ENCODE results near the gene SEPTIN5.

The SEPTIN5 gene

DNA sequence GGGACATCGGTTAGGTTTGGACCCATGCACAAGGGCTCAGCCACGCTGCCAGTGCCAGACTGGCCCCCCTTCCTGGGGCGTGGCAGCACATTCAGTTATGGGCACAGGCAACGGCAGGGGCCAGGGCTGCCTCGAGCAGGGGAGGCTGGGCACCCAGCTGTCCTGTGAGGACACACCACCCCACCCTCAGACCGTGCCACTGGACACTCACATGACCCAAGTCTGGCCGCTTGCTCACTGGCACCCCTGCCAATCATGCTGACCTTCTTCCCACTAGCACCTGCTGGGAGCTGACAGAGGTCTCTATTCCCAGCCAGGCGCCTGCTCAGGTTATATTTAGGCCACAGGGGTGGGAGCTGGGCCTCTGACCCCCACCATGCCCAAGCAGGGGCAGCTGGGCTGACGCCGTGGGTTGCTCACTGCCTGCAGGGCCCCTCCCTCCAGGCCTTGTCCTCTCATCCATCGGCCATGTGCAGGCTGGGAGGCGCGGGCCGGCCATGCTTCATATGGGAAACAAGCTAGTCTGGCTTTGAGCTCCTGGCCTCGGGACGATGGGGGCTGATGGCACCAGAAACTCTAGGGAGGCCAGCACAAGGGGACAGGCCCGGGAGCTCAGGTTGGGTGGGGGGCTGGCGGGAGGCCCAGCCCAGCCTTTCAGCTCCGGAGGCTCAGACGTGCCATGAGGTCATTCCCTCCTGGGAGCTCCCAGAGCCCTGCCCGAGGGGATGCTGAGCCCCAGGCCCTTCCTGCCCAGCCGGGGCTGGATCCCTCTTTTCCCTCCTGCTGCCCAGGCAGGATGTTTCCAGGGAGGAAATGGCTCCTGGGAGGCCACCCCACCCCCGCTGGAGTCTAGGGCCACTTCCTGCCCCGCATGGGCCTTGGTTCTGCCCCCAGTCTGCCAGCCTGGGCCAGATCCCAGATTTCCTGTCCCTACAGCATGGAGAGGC, 31.1 kb downstream of the SEPTIN5 start:
- peak in 1 of 58 donors; percentile 8 for DNase-seq

DNA sequence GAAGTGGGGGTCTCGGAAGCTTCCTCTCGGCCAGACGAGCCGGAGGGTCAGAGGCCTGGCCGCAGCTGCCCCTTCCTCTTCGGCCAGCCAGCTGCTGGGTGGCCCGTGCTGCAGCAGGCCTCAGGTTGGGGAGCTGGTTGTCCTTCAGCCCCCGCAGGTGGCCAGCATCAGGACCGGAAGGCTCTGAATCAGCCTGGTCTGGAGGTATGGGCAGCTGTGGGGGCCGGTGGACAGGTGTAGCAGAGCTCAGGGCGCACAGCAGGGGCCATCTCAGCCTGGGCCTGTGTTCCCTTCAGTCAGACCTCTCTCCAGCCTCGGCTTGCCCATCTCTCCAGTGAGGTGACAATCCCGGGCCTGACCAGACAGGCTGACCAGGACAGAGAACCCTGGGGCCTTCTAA, 32.4 kb downstream of the SEPTIN5 start:
- DNase-seq, result no peak

DNA sequence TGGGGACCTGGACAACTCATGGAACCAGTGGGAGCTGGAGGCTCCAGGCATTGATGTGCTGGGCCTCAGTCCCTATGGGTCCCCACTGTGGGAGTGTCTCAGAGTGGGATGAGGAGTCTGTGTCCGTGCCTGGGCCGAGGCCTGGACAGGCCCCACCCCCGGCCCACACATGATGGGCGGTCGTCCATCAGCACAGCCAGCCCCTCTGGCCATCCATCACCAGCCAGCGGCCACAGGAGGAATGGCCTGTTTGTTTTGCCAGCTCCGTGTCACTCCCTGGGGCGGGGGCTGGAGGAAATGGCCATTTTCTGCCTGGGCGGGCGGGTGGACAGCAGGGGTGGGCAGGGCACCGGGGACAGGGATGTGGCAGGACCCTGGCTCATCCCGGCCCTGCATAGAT, 33.2 kb downstream of the SEPTIN5 start:
- no peak for DNase-seq

DNA sequence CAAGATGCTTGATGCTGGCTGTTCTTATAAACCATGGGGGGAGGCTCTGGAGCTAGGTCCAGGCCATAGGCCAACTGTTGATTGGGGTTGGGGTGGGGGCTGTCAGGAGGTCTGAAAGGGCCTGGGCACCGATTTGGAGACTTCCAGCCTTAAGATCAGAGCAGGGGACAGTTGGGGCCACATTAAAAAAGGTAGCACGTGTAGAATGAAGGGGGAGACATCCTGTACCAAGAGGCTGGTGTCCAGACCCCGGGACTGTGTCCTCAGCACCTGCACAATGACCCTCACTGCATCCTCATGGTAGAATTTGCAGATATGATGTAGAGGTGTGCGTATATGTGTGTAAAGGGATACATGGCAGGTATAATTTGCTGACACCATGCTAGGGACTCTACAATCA, 33.8 kb downstream of the SEPTIN5 start:
- no peak for DNase-seq

DNA sequence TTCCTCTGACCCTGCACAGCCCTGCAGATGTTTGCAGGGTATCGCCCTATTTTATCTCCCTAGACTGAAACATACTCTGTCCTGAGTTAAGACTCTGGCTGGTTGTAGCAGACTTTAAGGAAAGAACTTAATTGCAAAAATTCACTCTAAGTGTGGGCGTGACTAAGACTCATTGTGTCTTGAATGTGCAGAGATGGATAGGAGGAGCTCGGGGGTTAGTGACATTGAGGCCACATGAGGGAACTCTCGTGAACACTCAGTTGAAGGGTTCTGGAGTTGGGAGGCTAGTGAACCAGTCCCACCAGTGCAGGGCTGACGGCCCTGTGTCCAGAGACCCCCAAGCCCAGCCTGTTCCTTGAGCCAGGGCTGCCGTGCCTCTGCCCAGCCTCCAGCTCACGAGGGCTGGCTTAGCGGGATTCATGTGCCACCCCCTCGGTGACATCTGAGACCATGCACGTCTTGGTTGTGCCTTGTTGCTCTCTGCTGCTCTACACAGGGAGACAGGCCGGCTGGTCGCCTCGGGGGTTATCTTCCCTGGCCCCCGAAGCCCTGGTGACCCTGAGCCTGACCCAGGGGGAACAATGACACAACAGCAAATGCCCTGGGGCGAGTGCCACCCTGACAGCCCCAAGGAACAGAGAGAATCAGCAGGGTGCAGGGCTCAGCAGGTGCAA, 34.8 kb downstream of the SEPTIN5 start:
- DNase-seq, result no peak

DNA sequence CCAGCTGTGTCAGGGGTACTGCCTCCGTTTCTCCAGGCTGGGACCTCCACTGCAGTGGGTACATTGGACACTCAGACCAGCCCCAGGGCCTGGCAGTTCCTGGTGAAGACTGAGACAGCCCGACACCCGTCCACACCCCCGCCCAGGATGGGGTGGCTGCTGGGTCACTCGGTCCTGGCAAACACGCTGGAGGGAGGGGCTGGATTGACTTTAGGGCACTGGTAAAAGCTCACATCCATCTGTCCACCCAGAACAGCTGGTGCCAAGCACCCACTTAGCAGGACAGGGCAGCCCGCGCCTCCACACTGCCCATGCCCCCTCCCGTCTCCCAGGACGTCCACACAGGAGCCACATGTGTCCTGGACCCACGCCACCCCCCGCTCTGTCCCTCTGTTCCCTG, 35.6 kb downstream of the SEPTIN5 start:
- no peak for DNase-seq

DNA sequence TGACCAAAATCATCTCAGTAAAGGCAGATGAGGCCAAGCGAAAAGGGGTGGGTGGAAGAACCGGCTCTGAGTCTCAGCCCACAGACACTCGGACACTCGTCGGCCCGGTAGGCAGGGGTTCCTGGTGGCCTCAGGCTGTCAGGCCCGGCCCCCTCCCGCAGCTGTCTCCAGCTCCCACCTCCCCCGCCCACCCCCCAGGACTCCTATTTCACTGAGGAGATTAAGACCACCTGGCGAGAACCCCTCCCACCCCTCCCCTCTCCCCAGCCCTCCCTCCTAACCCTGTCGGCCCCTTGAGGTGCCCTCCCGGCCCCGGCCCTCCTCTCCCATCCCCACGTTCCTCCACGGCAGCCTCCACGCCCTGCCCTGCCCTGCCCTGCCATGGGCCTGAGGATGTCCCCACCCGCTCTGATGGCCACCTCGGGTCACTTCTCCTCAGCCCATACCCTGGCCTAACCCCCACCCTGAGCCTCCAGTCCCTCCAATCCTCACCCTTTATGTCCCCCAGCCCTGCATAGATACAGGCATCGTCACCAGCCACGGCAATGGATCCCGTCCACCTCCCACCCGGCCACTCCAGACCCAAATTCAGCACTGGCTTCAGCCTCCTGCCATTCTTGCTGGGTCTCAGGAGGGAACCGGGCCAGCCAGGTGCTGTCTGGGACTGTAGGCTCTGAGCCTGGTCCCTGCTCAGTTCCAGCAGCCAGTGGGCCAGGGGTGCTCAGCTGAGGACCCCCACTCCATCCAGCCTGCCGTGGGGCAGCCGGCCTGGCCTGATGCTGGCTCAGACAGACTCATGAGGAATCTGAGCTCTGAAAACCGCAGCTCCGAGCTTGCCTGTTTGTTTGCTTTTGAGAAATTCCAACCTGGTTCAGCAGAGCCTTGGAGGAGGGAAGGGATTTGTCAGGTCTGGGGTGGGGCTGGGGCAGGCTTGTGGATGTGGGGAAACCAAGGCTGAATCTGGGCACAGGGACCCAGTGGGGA, 36.5 kb downstream of the SEPTIN5 start:
- no peak for DNase-seq

DNA sequence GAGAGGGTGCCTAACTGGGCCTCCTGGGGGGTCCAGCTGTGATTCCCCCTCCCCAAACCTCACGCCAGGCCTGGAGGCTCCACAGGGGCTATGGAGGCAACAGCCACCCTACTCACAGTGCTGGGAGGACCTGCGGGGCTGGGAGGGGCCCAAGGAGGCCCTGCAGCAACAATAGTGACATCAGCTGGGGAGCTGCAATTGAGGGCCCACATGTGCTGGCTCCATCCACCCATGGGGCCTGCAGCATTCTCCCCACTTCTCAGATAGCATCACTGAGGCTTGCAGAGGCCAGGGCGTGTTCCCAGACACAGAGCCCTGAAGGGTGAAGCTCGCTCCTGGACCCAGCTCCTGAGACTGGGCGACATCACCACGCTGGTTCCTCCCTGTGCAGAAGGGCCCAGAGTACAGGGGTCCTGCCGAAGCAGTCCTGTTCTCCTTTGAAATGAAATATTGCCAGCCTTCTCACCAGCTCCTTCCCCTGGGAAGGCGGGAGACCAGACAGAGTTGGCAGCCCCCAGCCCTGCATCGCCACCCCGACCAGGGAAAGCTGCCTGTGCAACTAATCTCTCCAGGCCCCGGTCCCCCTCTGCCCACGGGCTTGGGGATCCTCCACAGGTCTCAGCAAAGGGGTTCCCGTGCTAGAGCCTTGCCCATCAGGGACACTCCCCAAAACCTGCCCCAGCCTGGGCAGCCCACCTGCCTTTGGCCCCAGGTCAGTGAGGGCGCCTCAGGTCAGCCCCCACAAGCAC, 37.4 kb downstream of the SEPTIN5 start:
- DNase-seq, result no peak

DNA sequence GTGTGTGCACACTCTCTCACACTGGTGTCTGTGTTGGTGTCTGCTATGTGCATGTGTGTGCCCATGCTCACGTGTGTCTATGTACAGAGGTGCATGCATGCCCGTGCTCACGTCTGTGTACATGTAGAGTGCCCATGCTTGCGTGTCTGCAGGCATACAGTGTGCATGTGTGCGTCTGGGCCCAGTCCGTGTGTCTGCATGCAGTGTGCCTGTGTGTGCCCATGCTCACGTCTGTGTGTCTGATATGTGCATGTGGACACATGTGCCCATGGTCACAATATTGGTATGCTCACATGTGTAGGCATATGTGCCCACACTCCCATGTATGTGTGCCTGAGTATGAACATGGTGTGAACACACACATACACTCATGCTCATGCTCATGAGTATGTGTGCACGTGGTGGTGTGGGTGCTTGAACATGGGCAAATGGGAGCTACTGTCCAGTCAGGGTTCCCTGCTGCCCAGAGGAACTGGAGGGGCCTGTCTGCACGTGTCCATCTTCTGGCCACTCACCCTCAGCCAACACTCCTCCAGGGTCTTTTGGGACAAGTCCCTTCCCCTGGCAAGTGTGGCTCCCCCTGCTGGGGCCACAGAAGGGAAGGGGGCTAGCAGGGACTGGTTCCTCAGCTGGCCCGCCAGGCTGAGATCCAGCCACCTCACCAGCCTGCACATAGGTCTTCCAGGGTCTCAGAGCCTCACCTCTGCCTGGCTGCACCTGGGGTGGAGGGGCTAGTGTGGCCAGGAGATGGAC, 39.0 kb downstream of the SEPTIN5 start:
- no peak for DNase-seq

DNA sequence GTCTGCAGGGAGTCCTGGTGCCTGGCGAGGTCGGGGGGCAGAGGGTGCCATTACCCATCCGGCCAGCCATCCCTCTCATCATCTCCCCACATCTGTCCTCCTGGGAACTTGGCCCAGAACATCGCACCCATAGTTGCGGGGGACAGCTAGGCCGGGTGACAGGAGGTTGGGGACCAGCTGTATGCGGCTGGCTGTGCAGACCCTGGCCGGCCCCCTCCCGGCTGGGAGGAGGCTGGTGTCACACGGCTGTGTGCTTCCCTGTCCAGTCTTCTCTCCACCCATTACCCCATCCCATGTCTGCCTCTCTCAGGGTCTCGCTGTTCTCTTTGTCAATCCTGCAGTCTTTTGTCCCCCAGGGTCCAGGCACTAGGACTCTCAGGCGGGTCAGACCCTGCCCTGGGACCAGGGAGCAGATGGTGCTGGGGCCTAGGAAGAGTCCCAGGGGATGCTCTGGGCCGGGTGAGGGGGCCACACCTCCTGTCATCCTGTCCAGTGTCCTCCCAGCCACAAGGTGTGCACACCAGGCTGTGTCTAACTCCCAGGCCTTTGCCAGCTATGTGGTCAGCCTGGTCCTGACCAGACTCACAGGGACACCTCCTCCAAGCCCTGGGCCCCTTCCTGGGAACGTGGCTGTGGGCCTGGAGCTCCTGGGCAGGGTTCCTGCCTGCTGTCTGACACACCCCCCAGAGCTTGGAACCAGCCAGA, 39.8 kb downstream of the SEPTIN5 start:
- no peak for DNase-seq

DNA sequence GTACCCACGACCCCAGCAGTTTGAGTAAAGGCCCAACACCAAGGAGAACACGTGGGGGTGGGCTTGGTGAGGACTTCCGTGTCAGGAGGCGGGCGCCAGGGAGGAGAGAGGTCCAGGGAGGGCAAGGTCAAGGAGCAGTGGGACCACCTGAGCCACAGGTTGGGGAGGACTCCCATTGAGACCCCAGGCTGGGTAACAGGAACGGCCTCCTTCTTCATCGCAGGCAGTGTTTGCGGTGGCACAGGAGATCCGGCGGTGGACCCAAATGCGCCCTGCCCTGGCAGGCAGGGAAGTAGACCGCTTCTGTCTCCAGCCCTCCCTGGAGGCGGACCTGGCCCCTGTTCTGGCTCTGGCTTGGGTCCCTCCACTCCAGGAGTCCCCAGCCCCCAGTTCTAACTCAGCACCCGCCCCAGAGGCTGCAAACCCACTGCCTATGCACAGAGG, 40.4 kb downstream of the SEPTIN5 start:
- DNase-seq, result no peak

DNA sequence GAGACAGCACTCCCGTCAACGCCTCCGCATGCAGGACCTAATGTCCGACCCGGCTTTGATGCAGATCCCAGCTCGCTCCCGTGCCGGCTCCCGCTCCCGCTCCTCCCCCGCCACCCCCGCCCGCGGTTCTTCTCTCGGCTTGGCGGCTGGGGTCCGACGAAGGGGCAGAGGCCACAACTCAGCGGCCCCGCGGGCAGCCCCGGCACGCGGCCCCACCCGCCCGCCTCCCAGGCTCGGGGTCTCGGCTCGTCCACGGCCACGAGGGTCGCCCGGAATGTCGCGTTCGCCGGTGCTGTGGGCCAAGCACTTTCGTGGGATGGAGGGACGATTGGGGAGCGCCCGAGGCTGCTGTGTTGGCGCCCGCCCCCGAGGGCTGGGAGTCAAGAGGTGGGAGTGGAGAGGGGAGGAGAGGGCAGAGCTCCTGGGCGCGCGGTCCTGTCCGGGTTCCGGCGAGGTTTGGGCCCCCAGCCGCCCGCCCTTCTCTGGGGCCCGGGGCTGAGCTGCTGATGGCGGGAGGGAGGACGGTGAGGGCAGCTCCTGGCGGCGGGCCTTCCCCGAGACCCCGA, 40.9 kb downstream of the SEPTIN5 start:
- DNase-seq, result no peak

DNA sequence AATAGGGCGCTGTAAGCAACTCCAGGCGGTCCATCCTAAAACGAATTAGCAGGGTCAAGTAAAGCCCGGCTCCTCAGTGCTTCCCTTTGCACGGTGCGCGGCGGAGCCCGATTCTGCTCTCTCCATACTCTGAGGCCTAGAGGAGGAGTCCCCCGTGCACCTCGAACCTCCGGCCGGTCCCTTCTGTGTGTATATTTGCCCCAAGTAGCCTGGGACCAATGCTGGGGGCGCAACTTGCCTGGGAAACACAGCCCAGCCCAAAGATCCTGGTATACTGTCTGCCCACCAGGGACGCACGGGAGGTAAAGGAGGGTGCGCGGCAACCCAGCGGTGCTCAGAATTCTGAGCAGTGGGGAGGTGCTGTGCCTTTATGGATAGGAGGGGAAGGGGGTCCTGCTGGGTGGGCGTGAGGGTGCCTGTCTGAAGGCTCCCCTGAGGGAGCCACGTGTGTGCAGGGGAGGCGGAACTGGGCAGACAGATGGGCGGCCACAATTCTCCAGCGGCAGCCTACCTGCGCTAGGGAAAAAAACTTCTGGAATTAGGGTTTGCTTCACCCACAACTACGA, 41.5 kb downstream of the SEPTIN5 start:
- no peak for DNase-seq

DNA sequence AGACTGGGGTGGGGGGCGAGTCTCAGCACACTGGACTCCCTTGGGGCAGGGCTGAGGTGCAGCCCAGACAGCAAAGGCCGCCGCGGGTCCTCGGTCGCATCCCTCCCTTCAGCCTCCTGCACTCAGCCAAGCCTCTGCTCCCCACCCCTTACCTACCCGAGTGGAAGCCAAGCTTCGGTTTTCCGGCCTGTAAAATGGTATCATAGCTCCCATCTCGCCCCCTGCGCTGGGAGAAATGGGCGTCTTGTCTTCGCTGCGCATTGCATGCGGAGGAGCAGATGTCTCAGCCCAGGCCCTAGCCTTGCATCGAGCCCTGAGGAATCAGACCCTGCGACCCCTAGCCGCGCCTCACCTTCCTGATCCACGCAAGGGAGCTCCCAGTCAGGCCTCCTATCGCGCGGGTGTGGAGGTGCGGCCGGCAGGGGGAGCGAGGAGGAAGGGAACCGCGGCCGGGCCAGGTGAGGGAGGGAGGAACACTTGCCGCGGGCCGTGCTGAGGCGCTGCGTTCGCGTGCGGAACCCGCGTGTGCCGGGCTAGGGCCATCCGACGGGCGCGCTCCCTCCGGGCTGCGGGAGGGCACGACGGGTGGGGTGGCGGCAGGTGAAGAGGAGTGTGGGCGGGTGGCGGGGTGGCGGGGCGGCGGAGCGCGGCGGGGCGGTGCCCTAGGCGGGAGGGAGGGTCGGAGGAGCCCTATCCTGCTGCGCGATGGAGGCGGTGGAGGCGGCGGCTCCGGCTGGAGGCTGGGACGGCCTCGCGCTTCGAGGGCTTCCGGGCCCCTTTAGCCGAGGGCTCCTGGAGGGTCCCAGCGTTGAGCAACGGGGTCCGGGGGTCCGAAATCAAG, 42.2 kb downstream of the SEPTIN5 start:
- no peak for DNase-seq

DNA sequence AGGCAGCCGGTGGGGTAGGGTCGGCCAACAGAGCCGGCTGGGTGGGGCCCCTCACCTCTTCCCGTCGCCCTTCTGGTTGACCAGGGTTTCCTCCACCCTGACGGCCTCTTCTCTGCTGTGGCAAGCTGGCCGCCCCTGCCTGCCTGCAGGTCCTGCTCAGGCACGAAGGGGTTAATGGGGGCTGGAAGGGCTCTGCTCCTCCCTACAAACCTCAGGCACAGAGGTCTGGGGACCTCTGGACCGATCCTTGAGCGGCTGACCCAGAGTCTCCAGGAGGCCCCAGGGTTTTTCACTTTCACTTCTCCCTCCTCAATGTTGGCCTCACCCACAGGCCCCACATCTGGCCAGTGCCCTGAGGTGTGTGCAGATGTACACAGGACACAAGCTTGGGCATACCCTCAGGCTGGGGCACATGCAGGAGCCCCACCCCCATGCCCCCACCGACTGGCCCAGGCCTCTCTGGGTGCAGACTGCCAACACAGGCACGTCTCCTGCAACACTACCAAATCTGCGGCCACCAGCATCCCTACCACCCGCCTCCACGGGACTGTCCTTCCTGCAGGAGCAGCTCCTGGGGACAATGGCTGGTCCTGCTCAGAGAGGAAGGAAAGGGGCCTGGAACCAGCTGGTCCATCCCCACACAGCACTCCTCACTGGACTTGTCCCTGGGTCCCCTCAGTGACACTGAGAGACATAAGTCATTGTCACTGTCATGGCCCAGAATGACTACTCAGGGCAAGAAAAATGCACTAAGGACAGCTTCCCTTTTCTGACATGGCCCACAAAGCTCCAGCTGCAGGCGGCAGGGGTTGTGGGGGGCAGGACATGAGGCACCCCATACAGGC, 43.1 kb downstream of the SEPTIN5 start:
- DNase-seq, result no peak
